H9 (cell line): ENCODE data around the gene OBSL1. TPM values are rescaled to one million over a fixed set of nuclear protein-coding genes. Genes with fewer than 3 reads are reported as not detected.
A peak's percentile ranks its signal among the peaks of the same experiment; 100 is the strongest.

Experiments
- DNase-seq: peaks from one replicate; pipeline ENCODE4 v3.0.0-alpha.2; 2017
- H2AFZ ChIP-seq: one replicate; pipeline ENCODE4 v1.6.1; 2013; ENCODE audit warnings: mild to moderate bottlenecking, low read length, control low read depth, moderate library complexity
- H2AK5ac ChIP-seq: 2 replicates; pipeline ENCODE4 v1.6.1; 2013; ENCODE audit warnings: low read length, control low read depth, mixed read lengths; ENCODE audit not compliant: insufficient read length
- H2BK120ac ChIP-seq: one replicate; pipeline ENCODE4 v1.6.1; 2013; ENCODE audit warnings: low read depth, mild to moderate bottlenecking, low read length, control low read depth, inconsistent platforms; ENCODE audit not compliant: poor library complexity, severe bottlenecking
- H2BK12ac ChIP-seq: 2 replicates; pipeline ENCODE4 v1.6.1; 2013; ENCODE audit warnings: low read length, control low read depth, mixed read lengths, low read depth; ENCODE audit not compliant: insufficient read length
- H2BK15ac ChIP-seq: 2 replicates; pipeline ENCODE4 v1.6.1; 2013; ENCODE audit warnings: low read depth, low read length, control low read depth
- H2BK20ac ChIP-seq: one replicate; pipeline ENCODE4 v1.6.1; 2013; ENCODE audit warnings: low read depth, mild to moderate bottlenecking, low read length, control low read depth, inconsistent platforms; ENCODE audit not compliant: poor library complexity, severe bottlenecking
- H2BK5ac ChIP-seq: 2 replicates; pipeline ENCODE4 v1.6.1; 2013; ENCODE audit warnings: low read length, control low read depth, mixed read lengths; ENCODE audit not compliant: insufficient read length
- H3K14ac ChIP-seq: 2 replicates; pipeline ENCODE4 v1.6.1; 2013; ENCODE audit warnings: low read length, control low read depth; ENCODE audit not compliant: insufficient read depth
- H3K18ac ChIP-seq: 2 replicates; pipeline ENCODE4 v1.6.1; 2013; ENCODE audit warnings: low read depth, mild to moderate bottlenecking, mixed read lengths, low read length, control low read depth; ENCODE audit not compliant: insufficient read length
- H3K23ac ChIP-seq: 2 replicates; pipeline ENCODE4 v1.6.1; 2013; ENCODE audit warnings: low read length, control low read depth, mixed read lengths, low read depth; ENCODE audit not compliant: insufficient read length
- H3K23me2 ChIP-seq: 2 replicates; pipeline ENCODE4 v1.6.1; 2013; ENCODE audit warnings: low read depth, mild to moderate bottlenecking, mixed read lengths, low read length, control low read depth; ENCODE audit not compliant: insufficient read length, poor library complexity, severe bottlenecking
- H3K27ac ChIP-seq: 2 replicates; pipeline ENCODE4 v1.5.1; 2013; ENCODE audit warnings: low read length, control low read depth, mixed read lengths, low read depth; ENCODE audit not compliant: insufficient read length
- H3K27me3 ChIP-seq: 2 replicates; pipeline ENCODE4 v1.6.1; 2013; ENCODE audit warnings: low read length, control low read depth, inconsistent platforms; ENCODE audit not compliant: insufficient read depth
- H3K4ac ChIP-seq: 2 replicates; pipeline ENCODE4 v1.6.1; 2013; ENCODE audit warnings: low read depth, mild to moderate bottlenecking, control low read depth, inconsistent platforms, low read length, moderate library complexity
- H3K4me1 ChIP-seq: 2 replicates; pipeline ENCODE4 v1.6.1; 2013; ENCODE audit warnings: low read length, control low read depth, inconsistent platforms; ENCODE audit not compliant: insufficient read depth
- H3K4me2 ChIP-seq: 2 replicates; pipeline ENCODE4 v1.6.1; 2013; ENCODE audit warnings: low read length, control low read depth, mixed read lengths; ENCODE audit not compliant: insufficient read length, insufficient read depth
- H3K56ac ChIP-seq: 2 replicates; pipeline ENCODE4 v1.6.1; 2013; ENCODE audit warnings: low read depth, mild to moderate bottlenecking, mixed read lengths, low read length, control low read depth; ENCODE audit not compliant: insufficient read length
- H3K79me1 ChIP-seq: 2 replicates; pipeline ENCODE4 v1.6.1; 2013; ENCODE audit warnings: low read depth, mild to moderate bottlenecking, moderate library complexity, low read length, control low read depth, inconsistent platforms; ENCODE audit not compliant: insufficient read depth, poor library complexity, severe bottlenecking
- H3K79me2 ChIP-seq: 2 replicates; pipeline ENCODE4 v1.6.1; 2013; ENCODE audit warnings: low read length, control low read depth, inconsistent platforms; ENCODE audit not compliant: insufficient read depth
- H3K9ac ChIP-seq: 2 replicates; pipeline ENCODE4 v1.6.1; 2013; ENCODE audit warnings: low read length, control low read depth, mixed read lengths; ENCODE audit not compliant: insufficient read length; ENCODE audit errors: extremely low read depth
- H3K9me3 ChIP-seq: one replicate; pipeline ENCODE4 v1.6.1; 2013; ENCODE audit warnings: low read depth, low read length, inconsistent platforms; ENCODE audit not compliant: control insufficient read depth
- H3T11ph ChIP-seq: one replicate; pipeline ENCODE4 v1.6.1; 2013; ENCODE audit warnings: mild to moderate bottlenecking, low read length, control low read depth, inconsistent platforms
- H4K20me1 ChIP-seq: one replicate; pipeline ENCODE4 v1.6.1; 2013; ENCODE audit not compliant: control insufficient read depth, insufficient read length, insufficient read depth
- H4K5ac ChIP-seq: 2 replicates; pipeline ENCODE4 v1.6.1; 2013; ENCODE audit warnings: low read depth, mild to moderate bottlenecking, mixed read lengths, low read length, control low read depth; ENCODE audit not compliant: insufficient read length
- H4K8ac ChIP-seq: replicated peaks from 2 replicates; pipeline ENCODE4 v1.6.1; 2013; ENCODE audit warnings: low read length, control low read depth, mixed read lengths, low read depth; ENCODE audit not compliant: insufficient read length
- H4K91ac ChIP-seq: 2 replicates; pipeline ENCODE4 v1.6.1; 2013; ENCODE audit warnings: low read depth, mild to moderate bottlenecking, moderate library complexity, mixed read lengths, low read length, control low read depth; ENCODE audit not compliant: insufficient read length
- H3K27ac Mint-ChIP-seq, 3 experiments: 2 replicates in 2 of 3; 3 replicates in 1 of 3; pipeline ENCODE4 v1.8.0; 2020 to 2021; ENCODE audit warnings: mixed read lengths in 3 of 3, mild to moderate bottlenecking in 1 of 3, moderate library complexity in 1 of 3
- H3K27me3 Mint-ChIP-seq: 2 replicates; pipeline ENCODE4 v1.8.0; 2021; ENCODE audit warnings: low read depth, mild to moderate bottlenecking, moderate library complexity, mixed read lengths
- H3K36me3 Mint-ChIP-seq, 3 experiments: 2 replicates in 2 of 3; 3 replicates in 1 of 3; pipeline ENCODE4 v1.8.0; 2020 to 2021; ENCODE audit warnings: low read depth in 3 of 3, mixed read lengths in 3 of 3; ENCODE audit not compliant: insufficient read depth in 1 of 3
- H3K4me1 Mint-ChIP-seq, 2 experiments: 2 replicates each; pipeline ENCODE4 v1.8.0; 2020; ENCODE audit warnings: mixed read lengths in 2 of 2
- H3K4me3 Mint-ChIP-seq, 2 experiments: 2 replicates in 1 of 2; 3 replicates in 1 of 2; pipeline ENCODE4 v1.8.0; 2020 to 2021; ENCODE audit warnings: mild to moderate bottlenecking in 2 of 2, mixed read lengths in 2 of 2, moderate library complexity in 1 of 2
- H3K9me3 Mint-ChIP-seq, 2 experiments: 2 replicates in 1 of 2; 3 replicates in 1 of 2; pipeline ENCODE4 v1.8.0; 2020; ENCODE audit warnings: mild to moderate bottlenecking in 2 of 2, mixed read lengths in 2 of 2, moderate library complexity in 1 of 2
- WGBS: extraction: QIAGEN DNeasy Blood & Tissue Kit; methylation state at CpG from one replicate; pipeline ENCODE4 v1.1.7; 2013; ENCODE audit warnings: missing lambda C conversion rate, low lambda C conversion rate, mixed read lengths; ENCODE audit not compliant: insufficient read length; ENCODE audit errors: extremely low coverage; 5-methylcytosine and 5-hydroxymethylcytosine counted together
- total RNA-seq: library from RNA; stranded (reverse); gene quantifications from 2 replicates; pipeline ENCODE4 v1.2.1, GENCODE V29; 2021
- TF ChIP-seq, protein P1 (sequence below): fragments of 200-600 bp; sonication (generic); conservative IDR thresholded peaks from 3 replicates; pipeline ENCODE4 v1.8.0; 2021; ENCODE audit warnings: antibody characterized with exemption, mild to moderate bottlenecking

Gene OBSL1
- total RNA-seq, 1 experiment from 2014 or later: 140 TPM

DNA sequence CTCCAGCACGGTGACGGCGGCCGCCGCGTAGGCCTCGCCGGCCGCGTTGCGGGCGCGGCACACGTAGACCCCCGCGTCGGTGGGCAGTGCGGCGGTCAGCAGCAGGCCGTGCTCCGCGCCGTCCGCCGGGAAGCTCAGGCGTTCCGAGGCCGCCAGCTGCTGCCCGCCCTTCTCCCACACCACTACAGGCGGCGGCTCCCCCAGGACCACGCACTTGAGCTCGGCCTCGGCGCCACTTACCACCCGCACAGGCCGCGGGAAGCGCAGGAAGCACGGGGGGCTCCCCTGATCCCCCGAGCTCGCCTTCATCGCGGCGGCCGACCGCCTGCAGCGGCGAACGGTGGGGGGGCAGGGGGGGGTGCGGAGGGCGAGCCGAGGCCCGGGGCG, 422 bp downstream of the OBSL1 start:
- Histone ChIP-seq H2BK5ac (no peak overlapping the region), H2AFZ (no peak overlapping the region), H3K27me3 (no peaks in the 10 kb centered on the region; the same call in 1 of the 2 replicates), H4K91ac (no peak overlapping the region), H2AK5ac (no peak overlapping the region), H3K79me2 (no peaks in the 10 kb centered on the region), H2BK15ac (no peak overlapping the region), H3K56ac (no peak overlapping the region), H3K23ac (no peak overlapping the region), H2BK12ac (no peak overlapping the region), H3K18ac (peak overlapping the region; percentile 9), H3K9ac (peak overlapping the region; percentile 39), H3K4me1 (peaks cover under 1% of the 10 kb centered on the region; the same call in 1 of the 2 replicates), H4K8ac (no peak overlapping the region), H3T11ph (no peak overlapping the region), H4K20me1 (no peaks in the 10 kb centered on the region), H3K79me1 (no peaks in the 10 kb centered on the region), H3K14ac (peak overlapping the region; percentile 37), H3K23me2 (peaks cover 7% of the 10 kb centered on the region), H3K4ac (no peak overlapping the region), H2BK20ac (no peak overlapping the region), H2BK120ac (no peak overlapping the region), H4K5ac (no peak overlapping the region), H3K9me3 (no peaks in the 10 kb centered on the region), H3K4me2 (peak overlapping the region; percentile 33), H3K27ac (no peak overlapping the region)
- Mint-ChIP-seq H3K4me1 (peaks cover 43 to 56% of the 10 kb centered on the region in 2 experiments), H3K27ac (no peak overlapping the region), H3K4me3 (peak overlapping the region; percentile 59 to 71; a peak in 4 of 5 replicates), H3K9me3 (no peaks in the 10 kb centered on the region; a peak in 1 of 5 replicates), H3K36me3 (peaks cover 32 to 40% (median 39%) of the 10 kb centered on the region in 3 experiments), H3K27me3 (peaks cover 16% of the 10 kb centered on the region)
- WGBS: no CpG with 5 or more reads among the region's 55 CpGs
- TF ChIP-seq, protein P1, sequence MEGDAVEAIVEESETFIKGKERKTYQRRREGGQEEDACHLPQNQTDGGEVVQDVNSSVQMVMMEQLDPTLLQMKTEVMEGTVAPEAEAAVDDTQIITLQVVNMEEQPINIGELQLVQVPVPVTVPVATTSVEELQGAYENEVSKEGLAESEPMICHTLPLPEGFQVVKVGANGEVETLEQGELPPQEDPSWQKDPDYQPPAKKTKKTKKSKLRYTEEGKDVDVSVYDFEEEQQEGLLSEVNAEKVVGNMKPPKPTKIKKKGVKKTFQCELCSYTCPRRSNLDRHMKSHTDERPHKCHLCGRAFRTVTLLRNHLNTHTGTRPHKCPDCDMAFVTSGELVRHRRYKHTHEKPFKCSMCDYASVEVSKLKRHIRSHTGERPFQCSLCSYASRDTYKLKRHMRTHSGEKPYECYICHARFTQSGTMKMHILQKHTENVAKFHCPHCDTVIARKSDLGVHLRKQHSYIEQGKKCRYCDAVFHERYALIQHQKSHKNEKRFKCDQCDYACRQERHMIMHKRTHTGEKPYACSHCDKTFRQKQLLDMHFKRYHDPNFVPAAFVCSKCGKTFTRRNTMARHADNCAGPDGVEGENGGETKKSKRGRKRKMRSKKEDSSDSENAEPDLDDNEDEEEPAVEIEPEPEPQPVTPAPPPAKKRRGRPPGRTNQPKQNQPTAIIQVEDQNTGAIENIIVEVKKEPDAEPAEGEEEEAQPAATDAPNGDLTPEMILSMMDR: no peak
- DNase-seq: no peak
